Astrocyte of the spinal cord (primary cell): Measurements from ENCODE around the gene SLC35F3.

ENCODE experiments used
- DNase-seq: peaks from one replicate; pipeline ENCODE4 v3.0.0; 2011; ENCODE audit warnings: low read depth, low spot score
- H3K4me3 ChIP-seq: 2 replicates; pipeline ENCODE4 v1.5.1; 2011; ENCODE audit warnings: low read depth, mild to moderate bottlenecking, low read length, moderate library complexity
- in situ Hi-C: cut with HindIII; loops from 2 replicates; pipeline ENCODE4 v1.10.0; 2017; ENCODE audit warnings: low sequenced_read_pairs
- TF ChIP-seq, protein P1 (sequence below): IDR thresholded peaks from 2 replicates; pipeline ENCODE4 v1.5.1; 2012; ENCODE audit warnings: low read depth, mild to moderate bottlenecking, low read length, inconsistent platforms

Gene SLC35F3

DNA sequence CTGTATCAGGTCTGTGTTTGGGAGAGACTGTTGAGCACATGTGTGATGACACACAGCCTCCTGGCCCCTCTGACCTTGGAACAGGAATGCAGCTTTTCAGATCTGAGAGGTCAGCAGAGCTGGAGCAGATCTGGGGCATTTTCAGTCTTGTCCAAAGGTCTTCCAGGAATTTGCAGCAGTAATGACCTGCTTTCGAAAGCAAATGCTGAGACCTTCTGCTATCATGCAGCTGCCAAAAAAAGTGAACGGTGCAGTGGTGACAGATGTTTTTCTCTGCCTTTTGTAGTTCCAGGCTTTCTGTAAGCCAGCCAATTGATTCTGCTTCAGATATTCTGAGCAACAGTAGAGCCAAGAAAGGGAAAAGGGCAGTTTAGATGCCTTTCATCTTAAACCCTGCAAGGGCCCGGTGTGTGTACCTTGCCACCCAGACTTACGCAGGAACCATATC, 331.0 kb downstream of the SLC35F3 start:
- in situ Hi-C loops, result no loop called here
- TF ChIP-seq, protein P1, sequence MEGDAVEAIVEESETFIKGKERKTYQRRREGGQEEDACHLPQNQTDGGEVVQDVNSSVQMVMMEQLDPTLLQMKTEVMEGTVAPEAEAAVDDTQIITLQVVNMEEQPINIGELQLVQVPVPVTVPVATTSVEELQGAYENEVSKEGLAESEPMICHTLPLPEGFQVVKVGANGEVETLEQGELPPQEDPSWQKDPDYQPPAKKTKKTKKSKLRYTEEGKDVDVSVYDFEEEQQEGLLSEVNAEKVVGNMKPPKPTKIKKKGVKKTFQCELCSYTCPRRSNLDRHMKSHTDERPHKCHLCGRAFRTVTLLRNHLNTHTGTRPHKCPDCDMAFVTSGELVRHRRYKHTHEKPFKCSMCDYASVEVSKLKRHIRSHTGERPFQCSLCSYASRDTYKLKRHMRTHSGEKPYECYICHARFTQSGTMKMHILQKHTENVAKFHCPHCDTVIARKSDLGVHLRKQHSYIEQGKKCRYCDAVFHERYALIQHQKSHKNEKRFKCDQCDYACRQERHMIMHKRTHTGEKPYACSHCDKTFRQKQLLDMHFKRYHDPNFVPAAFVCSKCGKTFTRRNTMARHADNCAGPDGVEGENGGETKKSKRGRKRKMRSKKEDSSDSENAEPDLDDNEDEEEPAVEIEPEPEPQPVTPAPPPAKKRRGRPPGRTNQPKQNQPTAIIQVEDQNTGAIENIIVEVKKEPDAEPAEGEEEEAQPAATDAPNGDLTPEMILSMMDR, result no peak
- DNase-seq, result no peak
- no peak overlapping the region for H3K4me3 ChIP-seq

DNA sequence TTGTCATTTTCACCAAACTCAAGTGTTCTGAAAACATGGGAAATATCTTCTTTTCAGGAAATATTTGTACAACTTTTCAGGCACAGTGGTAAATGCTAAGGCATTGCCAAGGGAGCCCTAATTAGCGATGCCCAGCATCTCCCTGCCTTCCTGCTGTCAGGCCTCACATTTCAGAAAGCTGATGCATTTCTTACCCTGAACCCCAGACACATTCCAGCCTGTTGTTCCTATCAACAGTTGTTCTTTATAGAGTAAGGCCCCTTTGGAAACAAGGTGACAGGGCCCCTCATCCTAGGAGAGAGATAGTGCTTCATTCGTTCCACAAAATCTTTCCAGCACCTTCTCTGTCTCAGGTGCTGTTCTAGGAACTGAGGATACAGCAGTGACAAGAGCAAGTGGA, 332.9 kb downstream of the SLC35F3 start:
- no peak overlapping the region for H3K4me3 ChIP-seq
- in situ Hi-C loops, result no loop called here
- DNase-seq, result no peak
- TF ChIP-seq, protein P1, result no peak

DNA sequence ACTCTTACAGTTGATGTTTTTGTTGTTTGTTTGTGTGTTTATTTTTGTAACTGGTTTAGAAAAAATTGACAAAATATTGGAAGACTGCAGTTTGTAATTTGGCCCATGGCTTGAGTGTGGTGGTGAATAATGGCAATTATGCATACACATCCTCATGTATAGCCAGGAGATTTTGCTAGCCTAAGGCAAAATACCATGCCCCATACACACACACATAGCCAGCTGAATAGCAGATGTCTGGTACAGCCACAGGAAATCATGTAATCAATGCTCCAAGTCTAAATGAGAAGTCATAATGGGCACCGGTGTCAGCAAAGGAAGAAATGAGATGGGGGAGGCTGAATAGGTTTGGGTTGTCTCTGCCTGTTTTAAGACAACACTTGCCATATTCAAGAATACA, 333.6 kb downstream of the SLC35F3 start:
- no peak overlapping the region for H3K4me3 ChIP-seq
- no peak for DNase-seq
- in situ Hi-C loops, result no loop called here
- TF ChIP-seq, protein P1, result no peak

DNA sequence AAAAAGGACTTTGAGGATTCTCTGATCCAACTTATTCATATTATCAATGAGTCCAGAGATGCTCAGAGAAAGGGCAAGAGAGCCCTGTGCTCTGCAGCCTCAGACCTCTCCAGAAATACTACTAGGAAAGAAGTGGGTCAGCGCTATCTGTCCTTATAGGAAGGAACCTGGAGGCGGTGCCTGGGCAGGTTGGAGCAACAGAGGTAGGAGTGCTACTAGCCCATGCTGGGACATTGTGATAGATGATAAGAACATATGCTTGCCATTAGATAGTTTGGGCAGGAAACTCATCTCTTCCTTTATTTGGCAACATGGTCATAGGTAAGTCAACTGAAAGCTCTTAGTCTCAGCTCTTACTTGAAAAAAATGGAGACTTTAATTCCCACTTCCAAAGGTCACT, 335.0 kb downstream of the SLC35F3 start:
- TF ChIP-seq, protein P1, result no peak
- H3K4me3 ChIP-seq, result no peak overlapping the region

DNA sequence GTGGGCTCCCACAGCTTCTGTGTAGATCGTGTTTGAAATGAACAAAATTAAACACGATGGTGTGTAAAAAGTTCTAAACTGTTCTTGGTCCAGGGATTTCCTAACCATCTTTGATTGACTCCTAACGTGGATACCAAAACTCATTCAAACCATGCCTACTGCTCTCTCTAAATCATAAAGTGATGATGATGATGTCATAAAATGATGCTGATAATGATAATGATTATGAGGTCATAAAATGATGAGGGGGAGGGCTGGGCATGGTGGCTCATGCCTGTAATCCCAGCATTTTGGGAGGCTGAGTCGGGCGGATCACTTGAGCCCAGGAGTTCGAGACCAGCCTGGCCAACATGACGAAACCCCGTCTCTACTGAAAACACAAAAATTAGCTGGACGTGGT, 335.5 kb downstream of the SLC35F3 start:
- no peak overlapping the region for H3K4me3 ChIP-seq
- TF ChIP-seq, protein P1, result no peak
- in situ Hi-C loops, result no loop called here
- DNase-seq, result no peak

More for the DNA sequence above, 335.0 kb downstream of the SLC35F3 start:
- in situ Hi-C loops, result no loop called here
- no peak for DNase-seq

DNA sequence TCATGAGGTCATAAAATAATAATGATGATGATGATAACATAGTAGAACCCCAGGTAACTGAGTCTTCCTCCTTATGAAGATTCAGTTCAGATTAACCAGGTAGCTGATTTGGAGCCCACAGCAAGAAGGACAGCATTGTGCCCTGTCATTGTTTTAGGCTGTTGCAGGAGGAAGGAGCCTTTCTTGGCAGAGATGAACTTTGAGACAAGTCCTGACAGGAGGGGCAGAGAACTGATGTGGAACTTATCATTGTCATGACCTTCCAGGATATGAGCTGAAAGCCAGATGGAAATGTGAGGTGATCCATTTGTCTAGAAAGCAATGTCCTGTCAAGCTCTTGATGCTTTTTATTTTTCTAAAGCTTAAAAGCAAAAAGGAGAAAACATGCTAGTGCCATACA, 336.2 kb downstream of the SLC35F3 start:
- DNase-seq, result no peak
- TF ChIP-seq, protein P1, result no peak
- H3K4me3 ChIP-seq, result no peak overlapping the region
- in situ Hi-C loops, result no loop called here
